Gastroesophageal sphincter (tissue), 3 donors: Measurements from ENCODE around the gene BTC.

Experiments used
- EP300 ChIP-seq: sonication (generic); formaldehyde crosslinking; IDR thresholded peaks from one replicate; pipeline ENCODE4 v1.6.1; 2017; ENCODE audit warnings: antibody characterized with exemption, mild to moderate bottlenecking
- POLR2A ChIP-seq, 2 donors: fragments of 450-650 bp; IDR thresholded peaks; one replicate each; pipeline ENCODE4 v1.6.1; 2017; ENCODE audit warnings: antibody characterized with exemption in 2 of 2, mild to moderate bottlenecking in 2 of 2, moderate library complexity in 1 of 2
- POLR2AphosphoS5 ChIP-seq: sonication (generic); formaldehyde crosslinking; IDR thresholded peaks from one replicate; pipeline ENCODE4 v1.6.1; 2017; ENCODE audit warnings: antibody characterized with exemption
- TF ChIP-seq, protein P1 (sequence below), 4 experiments: fragments of 200-600 bp in 2 of 4; fragments of 450-650 bp in 2 of 4; sonication (generic) in 1 of 4; IDR thresholded peaks; one replicate each; pipeline ENCODE4 v1.5.1; 2017 to 2019; ENCODE audit warnings: antibody characterized with exemption in 4 of 4, mild to moderate bottlenecking in 2 of 4, moderate library complexity in 2 of 4

DNA sequence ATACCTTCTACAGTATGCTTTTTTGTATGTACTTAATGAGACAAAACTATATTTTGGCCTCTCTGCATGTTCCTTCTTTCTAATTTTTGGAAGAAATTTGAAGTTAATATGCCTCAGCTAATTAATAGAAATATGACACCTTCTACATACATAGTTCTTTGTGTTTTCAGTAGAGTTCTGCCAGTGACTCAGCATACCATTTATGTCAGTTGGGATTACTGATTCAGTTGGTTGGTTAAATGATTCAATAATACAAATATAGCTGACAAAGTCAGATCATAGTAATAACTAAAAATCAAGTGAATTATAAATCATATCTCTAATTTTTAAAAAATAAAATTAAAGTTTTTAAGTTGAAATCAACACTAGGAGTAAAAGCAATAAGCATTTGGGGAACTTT is 16.8 kb downstream of the BTC start:
- TF ChIP-seq, protein P1, sequence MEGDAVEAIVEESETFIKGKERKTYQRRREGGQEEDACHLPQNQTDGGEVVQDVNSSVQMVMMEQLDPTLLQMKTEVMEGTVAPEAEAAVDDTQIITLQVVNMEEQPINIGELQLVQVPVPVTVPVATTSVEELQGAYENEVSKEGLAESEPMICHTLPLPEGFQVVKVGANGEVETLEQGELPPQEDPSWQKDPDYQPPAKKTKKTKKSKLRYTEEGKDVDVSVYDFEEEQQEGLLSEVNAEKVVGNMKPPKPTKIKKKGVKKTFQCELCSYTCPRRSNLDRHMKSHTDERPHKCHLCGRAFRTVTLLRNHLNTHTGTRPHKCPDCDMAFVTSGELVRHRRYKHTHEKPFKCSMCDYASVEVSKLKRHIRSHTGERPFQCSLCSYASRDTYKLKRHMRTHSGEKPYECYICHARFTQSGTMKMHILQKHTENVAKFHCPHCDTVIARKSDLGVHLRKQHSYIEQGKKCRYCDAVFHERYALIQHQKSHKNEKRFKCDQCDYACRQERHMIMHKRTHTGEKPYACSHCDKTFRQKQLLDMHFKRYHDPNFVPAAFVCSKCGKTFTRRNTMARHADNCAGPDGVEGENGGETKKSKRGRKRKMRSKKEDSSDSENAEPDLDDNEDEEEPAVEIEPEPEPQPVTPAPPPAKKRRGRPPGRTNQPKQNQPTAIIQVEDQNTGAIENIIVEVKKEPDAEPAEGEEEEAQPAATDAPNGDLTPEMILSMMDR (IDR thresholded peaks at IDR 0.05): no peak
- no peak for TF ChIP-seq POLR2AphosphoS5
- TF ChIP-seq POLR2A (IDR thresholded peaks at IDR 0.05): no peak
- TF ChIP-seq EP300: no peak
